Fibroblast of skin of left biceps (primary cell): ENCODE measurements around the gene FHDC1.

Experiments
- DNase-seq, 2 experiments: peaks; one replicate each; pipeline ENCODE4 v3.0.0-alpha.2; 2013; ENCODE audit warnings: low read depth in 2 of 2

The FHDC1 gene

DNA sequence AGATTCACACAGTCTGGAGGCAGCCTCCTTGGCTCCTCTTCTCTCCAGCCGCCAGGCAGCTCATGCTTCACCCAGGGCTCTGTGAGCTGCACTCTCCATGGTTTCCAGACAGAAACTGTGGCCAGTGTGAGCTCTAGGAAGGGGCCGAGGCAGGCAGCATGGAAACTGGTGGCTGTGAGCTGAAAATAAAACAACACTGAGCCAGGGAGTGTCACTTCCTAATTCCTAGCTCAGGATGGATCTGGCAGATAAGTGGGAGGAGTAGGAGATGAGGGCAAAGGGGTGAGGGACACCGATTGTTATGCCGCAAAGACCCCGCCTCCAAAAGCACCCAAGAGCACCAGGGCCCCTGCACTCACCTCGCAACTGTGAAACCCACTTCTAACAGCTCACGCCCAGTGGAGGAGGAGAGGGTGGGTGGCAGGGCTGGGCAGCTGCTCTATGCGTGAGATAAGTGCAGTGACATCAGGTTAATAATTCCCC lies 69.8 kb downstream of the FHDC1 start:
- DNase-seq, result no peak

- DNase-seq, result no peak
These were observed 72.6 kb downstream of the FHDC1 start for GRCh38 chr4:153008578-153009199.

GRCh38 chr4:153010146-153010545 lies 74.0 kb downstream of the FHDC1 start:
- no peak for DNase-seq

DNA sequence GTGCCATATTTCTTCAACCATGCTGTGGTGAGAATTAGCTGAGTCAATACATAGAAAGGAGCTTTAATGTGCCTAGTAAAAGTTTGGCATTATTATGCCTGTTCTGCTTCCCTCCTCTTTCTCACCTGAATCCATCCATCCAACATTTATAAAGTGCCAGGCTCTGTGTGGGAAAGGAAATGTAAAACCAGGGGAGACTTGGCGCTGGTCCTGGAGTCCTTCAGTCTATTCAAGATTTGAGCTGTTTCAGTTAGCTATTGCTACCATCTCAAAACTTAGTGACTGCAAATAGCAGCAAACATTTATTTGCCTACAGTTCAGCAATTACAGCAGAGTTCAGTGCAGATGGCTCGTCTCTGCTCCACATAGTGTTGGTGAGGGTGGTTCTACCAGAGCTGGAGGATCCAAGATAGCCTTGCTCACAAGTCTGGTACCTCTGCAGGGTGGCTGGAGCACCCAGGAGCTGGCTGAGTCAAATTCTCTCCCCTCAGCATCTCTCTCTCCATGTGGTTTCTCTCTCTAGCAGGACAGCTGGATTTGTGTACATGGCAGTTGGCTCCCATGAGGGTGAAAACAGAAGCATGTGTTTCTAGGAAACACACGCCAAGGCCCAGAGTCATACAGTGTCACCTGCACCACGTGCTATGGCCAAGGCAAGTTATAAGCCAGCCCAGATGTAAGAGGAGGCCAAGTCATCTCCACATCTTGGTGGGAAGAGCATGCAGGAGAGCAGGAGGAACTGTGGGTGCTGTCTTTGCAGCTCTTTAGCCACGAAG lies 77.3 kb downstream of the FHDC1 start:
- DNase-seq, result no peak

DNA sequence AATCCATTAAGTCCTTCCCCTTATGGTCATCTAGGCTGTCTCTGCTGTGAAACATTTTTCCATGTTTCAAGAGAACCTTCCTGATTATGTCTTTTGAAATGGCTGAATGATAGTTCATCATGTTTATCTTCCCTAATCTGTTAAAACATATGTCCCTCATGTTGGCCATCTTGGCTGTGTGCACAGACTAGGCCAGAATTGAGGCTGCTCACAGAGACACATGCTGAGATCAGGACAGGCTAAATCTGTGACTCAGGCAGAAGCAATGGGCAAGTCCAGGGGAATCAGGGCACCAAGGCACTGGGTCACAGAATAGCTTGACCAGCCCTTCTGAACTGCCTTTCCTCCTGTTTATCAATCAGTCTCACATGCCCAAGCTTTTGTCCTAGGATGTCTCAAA lies 78.3 kb downstream of the FHDC1 start:
- DNase-seq, result no peak

DNA sequence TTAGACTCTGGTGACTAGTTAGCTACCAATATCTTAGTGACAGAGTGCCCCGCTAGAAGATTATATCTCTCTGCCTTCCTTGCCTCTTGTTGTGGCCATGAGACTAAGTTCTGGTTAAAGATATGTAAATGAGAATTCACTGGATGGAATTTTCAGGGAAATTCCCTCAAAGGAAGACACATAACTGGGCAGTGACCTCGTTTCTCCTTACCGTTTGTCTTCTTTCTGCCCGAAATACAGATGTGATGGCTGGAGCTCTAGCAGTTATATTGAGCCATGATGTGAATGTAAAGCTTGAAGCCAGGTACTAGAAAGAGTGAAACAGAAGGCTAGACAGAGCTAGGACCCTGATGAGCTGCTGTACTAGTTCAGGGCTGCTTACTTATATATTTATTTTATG lies 80.5 kb downstream of the FHDC1 start:
- DNase-seq, result no peak

- no peak for DNase-seq
These were observed 81.9 kb downstream of the FHDC1 start for GRCh38 chr4:153018031-153018430.

DNA sequence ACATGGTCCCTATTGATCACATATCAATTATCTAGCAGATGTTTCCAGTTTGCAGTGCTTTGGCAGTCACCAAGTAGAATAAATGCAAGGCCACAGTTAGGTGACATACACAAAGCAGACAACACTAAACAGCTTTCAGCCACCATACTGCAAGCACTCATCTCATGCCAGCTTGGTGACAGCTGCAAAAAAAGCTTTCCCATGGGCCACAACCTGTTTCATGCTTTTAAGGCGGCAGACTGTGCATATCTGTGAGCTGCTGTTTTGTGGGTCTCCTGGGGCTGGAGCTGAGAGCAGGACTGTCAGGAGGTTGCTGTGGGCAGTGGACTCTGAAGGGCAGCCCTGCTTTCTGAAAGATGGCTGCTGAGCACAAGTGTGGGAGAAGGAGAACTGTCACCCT lies 82.6 kb downstream of the FHDC1 start:
- no peak for DNase-seq

DNA sequence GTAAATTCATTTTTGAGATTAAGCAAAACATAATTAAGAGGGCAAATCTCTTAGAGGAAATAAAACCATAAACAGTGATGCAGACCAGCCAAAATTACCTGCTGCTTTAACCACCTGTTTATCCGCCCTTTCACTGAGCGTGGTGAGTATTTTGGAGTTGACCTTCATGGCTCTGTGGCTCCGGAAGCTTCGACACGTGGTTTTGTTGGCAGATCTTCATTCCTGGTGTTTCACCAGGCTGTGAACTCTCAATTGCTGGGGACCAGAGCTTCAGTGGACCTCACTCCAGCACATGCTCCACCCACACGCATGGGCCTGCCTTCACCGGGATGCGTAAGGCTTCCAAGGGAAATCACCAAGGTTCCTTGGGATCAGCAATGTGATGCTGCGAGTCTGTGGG lies 83.8 kb downstream of the FHDC1 start:
- no peak for DNase-seq

DNA sequence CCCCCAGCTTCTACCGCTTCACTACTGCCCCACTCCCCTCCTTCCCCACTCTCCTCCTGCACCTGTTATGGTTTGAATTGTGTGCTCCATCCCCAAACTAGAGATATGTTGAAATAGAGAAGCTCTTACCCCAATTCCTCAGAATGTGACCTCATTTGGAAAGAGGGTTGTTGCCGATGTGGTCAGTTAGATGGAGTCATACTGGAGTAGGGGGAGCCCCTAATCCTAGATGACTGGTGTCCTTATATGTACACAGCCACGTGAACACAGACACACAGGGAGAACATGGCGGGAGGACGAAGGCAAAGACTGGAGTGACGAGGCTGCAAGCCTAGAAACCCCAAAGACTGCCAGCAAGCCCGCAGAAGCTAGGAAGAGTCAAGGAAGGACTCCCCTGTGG lies 84.3 kb downstream of the FHDC1 start:
- DNase-seq, result no peak

- DNase-seq, result no peak
These were observed 85.2 kb downstream of the FHDC1 start for GRCh38 chr4:153021276-153021675.

DNA sequence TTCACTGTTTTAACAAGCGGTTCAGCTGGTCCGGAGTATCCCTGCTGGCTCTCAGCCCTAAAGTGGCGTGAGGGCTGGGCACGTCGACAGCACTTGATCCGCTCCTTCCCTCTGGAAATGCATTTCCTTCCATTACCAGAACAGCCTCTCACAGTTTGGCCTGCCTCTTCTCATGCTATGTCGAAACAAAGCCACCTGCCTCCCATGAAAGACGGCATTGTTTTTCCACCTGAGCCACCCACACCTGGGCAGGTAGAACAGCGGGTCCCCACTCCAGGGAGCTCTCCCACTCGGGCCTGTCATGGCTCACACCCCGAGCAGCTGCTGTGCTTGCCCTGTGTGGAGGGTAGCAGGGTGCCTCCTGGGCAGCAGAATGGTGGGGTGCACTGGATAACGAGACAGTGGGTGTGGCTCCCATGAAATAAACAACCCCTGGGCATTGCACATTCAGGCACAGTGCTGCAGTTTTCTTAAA lies 86.2 kb downstream of the FHDC1 start:
- DNase-seq, result no peak

GRCh38 chr4:153023139-153023538 lies 87.0 kb downstream of the FHDC1 start:
- DNase-seq, result no peak

- no peak for DNase-seq
These were observed 87.7 kb downstream of the FHDC1 start for GRCh38 chr4:153023692-153024394.

DNA sequence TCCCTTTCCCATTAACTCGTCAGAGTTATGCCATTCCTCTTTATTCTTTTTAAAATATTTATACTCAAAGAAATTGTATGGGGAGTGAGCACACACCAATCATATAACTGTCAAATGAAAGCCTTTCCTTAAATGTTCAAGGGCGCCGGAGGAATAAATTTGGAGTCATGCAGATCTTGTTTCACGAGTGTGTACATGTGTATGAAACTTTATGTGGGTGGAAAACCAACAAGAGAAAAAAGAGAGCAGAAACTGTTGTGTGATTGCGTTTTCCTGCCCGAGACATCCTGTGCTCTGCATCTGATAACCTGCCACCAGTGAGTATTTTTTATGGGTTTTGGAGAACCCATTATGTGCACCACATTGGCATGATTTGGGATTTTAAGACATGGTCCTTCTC lies 88.3 kb downstream of the FHDC1 start:
- no peak for DNase-seq

DNA sequence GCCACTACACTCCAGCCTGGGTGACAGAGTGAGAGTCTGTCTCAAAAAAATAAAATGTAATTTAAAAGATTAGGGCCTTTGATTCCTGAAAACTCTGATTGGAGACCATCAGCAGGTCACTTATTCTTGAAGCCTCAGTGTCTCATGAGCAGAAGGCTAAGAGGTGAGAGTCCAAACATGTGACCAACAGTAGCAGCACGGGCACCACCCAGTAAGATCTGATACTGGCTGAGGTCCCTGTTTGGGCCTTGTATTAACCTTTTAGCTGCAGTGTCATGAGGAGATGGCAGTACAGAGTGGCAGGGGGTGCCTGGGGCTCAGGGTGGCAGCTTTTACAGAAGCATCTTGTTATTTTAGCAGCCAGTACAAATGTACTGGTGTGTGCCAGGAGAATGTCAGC lies 89.3 kb downstream of the FHDC1 start:
- DNase-seq, result no peak

GRCh38 chr4:153026591-153027346 lies 90.6 kb downstream of the FHDC1 start:
- no peak for DNase-seq

GRCh38 chr4:153027866-153028265 lies 91.7 kb downstream of the FHDC1 start:
- DNase-seq, result no peak

GRCh38 chr4:153028535-153028934 lies 92.4 kb downstream of the FHDC1 start:
- DNase-seq, result no peak
